Spleen (tissue), 7 donors: Measurements from ENCODE around the gene ACKR1.

Experiments used
- POLR2A ChIP-seq, 3 donors: fragments of 450-650 bp; IDR thresholded peaks; one replicate each; pipeline ENCODE4 v1.5.1; 2017; ENCODE audit warnings: antibody characterized with exemption in 3 of 3, mild to moderate bottlenecking in 1 of 3
- TF ChIP-seq, protein P1 (sequence below), 11 experiments: fragments of 200-600 bp in 7 of 11; fragments of 450-650 bp in 4 of 11; sonication (generic) in 4 of 11; IDR thresholded peaks in 8 of 11; conservative IDR thresholded peaks in 3 of 11; 1 replicate in 7 of 11; 2 replicates in 4 of 11; pipeline versions ENCODE4 v1.4.0 to v1.8.0; 2016 to 2021; ENCODE audit warnings: antibody characterized with exemption in 11 of 11, inconsistent platforms in 4 of 11, mild to moderate bottlenecking in 1 of 11
- donor health status: DM: no; HTN: no; CAD: no; lungs with moderate emphysema.
- donor health status: DM: no; HTN: no; CAD: no.
- donor health status: DM: no; HTN: no; CAD: no.

- TF ChIP-seq, protein P1, sequence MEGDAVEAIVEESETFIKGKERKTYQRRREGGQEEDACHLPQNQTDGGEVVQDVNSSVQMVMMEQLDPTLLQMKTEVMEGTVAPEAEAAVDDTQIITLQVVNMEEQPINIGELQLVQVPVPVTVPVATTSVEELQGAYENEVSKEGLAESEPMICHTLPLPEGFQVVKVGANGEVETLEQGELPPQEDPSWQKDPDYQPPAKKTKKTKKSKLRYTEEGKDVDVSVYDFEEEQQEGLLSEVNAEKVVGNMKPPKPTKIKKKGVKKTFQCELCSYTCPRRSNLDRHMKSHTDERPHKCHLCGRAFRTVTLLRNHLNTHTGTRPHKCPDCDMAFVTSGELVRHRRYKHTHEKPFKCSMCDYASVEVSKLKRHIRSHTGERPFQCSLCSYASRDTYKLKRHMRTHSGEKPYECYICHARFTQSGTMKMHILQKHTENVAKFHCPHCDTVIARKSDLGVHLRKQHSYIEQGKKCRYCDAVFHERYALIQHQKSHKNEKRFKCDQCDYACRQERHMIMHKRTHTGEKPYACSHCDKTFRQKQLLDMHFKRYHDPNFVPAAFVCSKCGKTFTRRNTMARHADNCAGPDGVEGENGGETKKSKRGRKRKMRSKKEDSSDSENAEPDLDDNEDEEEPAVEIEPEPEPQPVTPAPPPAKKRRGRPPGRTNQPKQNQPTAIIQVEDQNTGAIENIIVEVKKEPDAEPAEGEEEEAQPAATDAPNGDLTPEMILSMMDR (IDR thresholded peaks at IDR 0.05 in 8 of 11, conservative IDR thresholded peaks at IDR 0.05 in 3 of 11) = no peak
- no peak for TF ChIP-seq POLR2A (IDR thresholded peaks at IDR 0.05)
Observed at GRCh38 chr1:159177272-159177907, 27.3 kb upstream of the ACKR1 start.
